ENCODE data around the gene CCDC50. TPM values are rescaled to one million over a fixed set of nuclear protein-coding genes. Genes with fewer than 3 reads are reported as not detected.

The CCDC50 gene
- total and polyA plus RNA-seq, 2 of the 8 experiments (the other 6 are each of a cell fraction or from before 2014, with no cell fraction given), result 7.3 to 19.2 TPM

DNA sequence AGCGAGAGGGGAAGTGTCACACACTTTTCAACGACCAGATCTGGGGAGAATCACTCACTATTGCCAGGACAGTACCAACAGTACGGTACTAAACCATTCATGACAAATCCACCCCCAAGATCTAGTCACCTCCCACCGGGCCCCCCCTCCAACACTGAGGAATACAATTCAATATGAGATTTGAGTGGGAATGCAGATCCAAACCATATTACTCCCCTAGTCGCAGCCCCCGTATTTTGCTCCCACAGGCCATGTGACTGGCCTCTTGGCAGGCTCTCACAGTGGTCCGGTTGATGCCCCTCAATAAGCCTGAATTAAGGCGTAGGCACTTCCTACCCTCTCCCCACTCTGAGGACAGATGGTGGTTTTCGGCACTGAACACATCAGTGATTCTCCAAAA, 86.4 kb downstream of the CCDC50 start:
- DNase-seq (ENCODE audit: low read depth in 1 of 2, low spot score in 2 of 2), result no peak
- no peaks in the 10 kb centered on the region for H3K79me1 ChIP-seq (ENCODE audit: low read depth, low read length)
- H2BK12ac ChIP-seq (ENCODE audit: low read depth, low read length), result no peak overlapping the region
- H2AK5ac ChIP-seq (ENCODE audit: low read depth, low read length), result no peak overlapping the region
- ChIA-PET POLR2A (ENCODE audit: partially characterized antibody) (no interaction called here), CTCF (ENCODE audit: partially characterized antibody) (interaction anchor here (0.6 to 1.3 kb wide), 4 partner anchors 21 to 1028 kb away, joined by 3 to 7 read pairs (median 3); no protein-coding TSS in a partner anchor)
- no peak overlapping the region for H3K4me2 ChIP-seq (ENCODE audit: insufficient read depth in 1 of 2, low read depth in 2 of 2, low read length in 2 of 2)
- no peak overlapping the region for H3K18ac ChIP-seq (ENCODE audit: extremely low read depth, low read length)
- no peak overlapping the region for H3K23ac ChIP-seq (ENCODE audit: insufficient read length)
- H4K20me1 ChIP-seq (replicated peaks in 1 of 2; ENCODE audit: control insufficient read depth in 1 of 2, insufficient read depth in 2 of 2, low read length in 2 of 2), result no peaks in the 10 kb centered on the region
- H4K91ac ChIP-seq (replicated peaks; ENCODE audit: insufficient read length, low read length), result no peak overlapping the region
- no peak overlapping the region for H2BK20ac ChIP-seq (ENCODE audit: low read length)
- H2AFZ ChIP-seq (ENCODE audit: low read length), result no peak overlapping the region
- 95% methylated on average over 9 of the region's 9 CpGs; no CpG with 5 or more reads in 1 of the 2 experiments for WGBS, 2 experiments (ENCODE audit: extremely low coverage in 1 of 2, insufficient coverage in 1 of 2, insufficient read length in 1 of 2, insufficient replicate concordance in 2 of 2, low coverage in 1 of 2, low lambda C conversion rate in 2 of 2, missing lambda C conversion rate in 1 of 2)
- no peak overlapping the region for H2BK120ac ChIP-seq (replicated peaks; ENCODE audit: low read depth, low read length)
- H3K9me3 ChIP-seq (ENCODE audit: insufficient read depth in 2 of 2, low read depth in 1 of 2, low read length in 1 of 2), result peaks cover 5 to 7% of the 10 kb centered on the region in 2 experiments; a peak in 3 of 4 replicates
- H3K79me2 ChIP-seq (ENCODE audit: control insufficient read depth in 1 of 2, insufficient read depth in 2 of 2, low read length in 2 of 2), result no peaks in the 10 kb centered on the region
- no peak overlapping the region for H3K56ac ChIP-seq (replicated peaks; ENCODE audit: insufficient read length, low read depth, low read length)
- H3K9ac ChIP-seq (replicated peaks in 1 of 4; ENCODE audit: extremely low read depth in 1 of 4, low read depth in 3 of 4, low read length in 3 of 4), result no peak overlapping the region
- no peaks in the 10 kb centered on the region for H3K4me1 ChIP-seq (replicated peaks in 1 of 4; ENCODE audit: control insufficient read depth in 3 of 4, insufficient read depth in 4 of 4, low read length in 3 of 4)
- H2BK15ac ChIP-seq (ENCODE audit: low read length), result no peak overlapping the region
- no peaks in the 10 kb centered on the region for H3K36me3 ChIP-seq (ENCODE audit: control insufficient read depth in 2 of 4, insufficient read depth in 4 of 4, low read length in 3 of 4)
- H3K23me2 ChIP-seq (ENCODE audit: low read depth, low read length), result no peaks in the 10 kb centered on the region
- H3K27me3 ChIP-seq (replicated peaks in 1 of 4; ENCODE audit: control insufficient read depth in 3 of 4, extremely low read depth in 1 of 4, insufficient read depth in 3 of 4, low read length in 3 of 4), result no peaks in the 10 kb centered on the region
- H3K27ac ChIP-seq (ENCODE audit: low read depth, low read length), result no peak overlapping the region
- FAIRE-seq, result no peak
- H3K4me3 ChIP-seq (ENCODE audit: extremely low read depth in 1 of 4, insufficient read depth in 2 of 4, low read depth in 3 of 4, low read length in 4 of 4), result no peak overlapping the region
- no peak overlapping the region for H4K8ac ChIP-seq (ENCODE audit: extremely low read depth, insufficient read depth, low read length)
- H2BK5ac ChIP-seq (ENCODE audit: low read depth, low read length), result no peak overlapping the region
- H4K5ac ChIP-seq (ENCODE audit: insufficient read length, low read depth, low read length), result no peak overlapping the region
- H3K4ac ChIP-seq (replicated peaks; ENCODE audit: insufficient read length, low read depth, low read length), result no peak overlapping the region
- H3K14ac ChIP-seq (ENCODE audit: insufficient read length), result no peak overlapping the region
- TF ChIP-seq SUZ12 (IDR thresholded peaks at IDR 0.05; ENCODE audit: low read length) (no peak), SRF (IDR thresholded peaks at IDR 0.05; ENCODE audit: low read depth, low read length) (no peak), BACH1 (IDR thresholded peaks at IDR 0.05; ENCODE audit: low read length) (no peak), SP4 (IDR thresholded peaks at IDR 0.05; ENCODE audit: low read length) (no peak), TBP (IDR thresholded peaks at IDR 0.05; ENCODE audit: low read depth, low read length) (no peak), EGR1 (IDR thresholded peaks at IDR 0.05; ENCODE audit: borderline replicate concordance, low read depth, low read length) (no peak), SP2 (IDR thresholded peaks at IDR 0.05; ENCODE audit: low read length) (no peak), CEBPB (IDR thresholded peaks at IDR 0.05; ENCODE audit: low read depth, low read length) (no peak), NANOG (IDR thresholded peaks at IDR 0.05; ENCODE audit: insufficient read depth, low read depth, low read length, poor library complexity, severe bottlenecking) (no peak), TAF7 (optimal IDR thresholded peaks at IDR 0.05; ENCODE audit: borderline replicate concordance, low read depth, low read length) (no peak), MAFK (IDR thresholded peaks at IDR 0.05; ENCODE audit: low read depth, low read length) (no peak)
- TF ChIP-seq, protein P1, sequence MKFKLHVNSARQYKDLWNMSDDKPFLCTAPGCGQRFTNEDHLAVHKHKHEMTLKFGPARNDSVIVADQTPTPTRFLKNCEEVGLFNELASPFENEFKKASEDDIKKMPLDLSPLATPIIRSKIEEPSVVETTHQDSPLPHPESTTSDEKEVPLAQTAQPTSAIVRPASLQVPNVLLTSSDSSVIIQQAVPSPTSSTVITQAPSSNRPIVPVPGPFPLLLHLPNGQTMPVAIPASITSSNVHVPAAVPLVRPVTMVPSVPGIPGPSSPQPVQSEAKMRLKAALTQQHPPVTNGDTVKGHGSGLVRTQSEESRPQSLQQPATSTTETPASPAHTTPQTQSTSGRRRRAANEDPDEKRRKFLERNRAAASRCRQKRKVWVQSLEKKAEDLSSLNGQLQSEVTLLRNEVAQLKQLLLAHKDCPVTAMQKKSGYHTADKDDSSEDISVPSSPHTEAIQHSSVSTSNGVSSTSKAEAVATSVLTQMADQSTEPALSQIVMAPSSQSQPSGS (IDR thresholded peaks at IDR 0.05; ENCODE audit: low read length), result no peak
- TF ChIP-seq, protein P2, sequence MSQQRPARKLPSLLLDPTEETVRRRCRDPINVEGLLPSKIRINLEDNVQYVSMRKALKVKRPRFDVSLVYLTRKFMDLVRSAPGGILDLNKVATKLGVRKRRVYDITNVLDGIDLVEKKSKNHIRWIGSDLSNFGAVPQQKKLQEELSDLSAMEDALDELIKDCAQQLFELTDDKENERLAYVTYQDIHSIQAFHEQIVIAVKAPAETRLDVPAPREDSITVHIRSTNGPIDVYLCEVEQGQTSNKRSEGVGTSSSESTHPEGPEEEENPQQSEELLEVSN (IDR thresholded peaks at IDR 0.05), result no peak

Data from H1 (cell line).